ENCODE measurements around the gene NRIP3. TPM values are rescaled to one million over a fixed set of nuclear protein-coding genes. Genes with fewer than 3 reads are reported as not detected.
A peak's percentile ranks its signal among the peaks of the same experiment; 100 is the strongest.

Gene NRIP3
- total and polyA plus RNA-seq, 9 of the 15 experiments (the other 6 are each of a cell fraction or from before 2014, with no cell fraction given): 4.4 to 18.7 (median 11.6) TPM

- TF ChIP-seq FOXA3 (CRISPR knock-in tag; conservative IDR thresholded peaks at IDR 0.05 in 1 of 2, IDR thresholded peaks at IDR 0.05 in 1 of 2) (peak in 1 of 2 experiments; percentile 45; a peak in 1 of 4 replicates), SMARCA4 (IDR thresholded peaks at IDR 0.05) (0 out of 2 replicates have a peak, but pooled peaks have one; percentile 28), COPS2 (conservative IDR thresholded peaks at IDR 0.05) (no peak), ARID4B (CRISPR knock-in tag; IDR thresholded peaks at IDR 0.05) (no peak), E2F4 (CRISPR knock-in tag; IDR thresholded peaks at IDR 0.05; ENCODE audit: low read depth) (no peak), ZBTB1 (CRISPR knock-in tag; IDR thresholded peaks at IDR 0.05; ENCODE audit: borderline replicate concordance, low read depth) (no peak), HMG20A (CRISPR knock-in tag; conservative IDR thresholded peaks at IDR 0.05) (no peak), TCF3 (CRISPR knock-in tag; IDR thresholded peaks at IDR 0.05) (peak; percentile 58; the same call in 1 of the 2 replicates), ZNF445 (CRISPR knock-in tag; IDR thresholded peaks at IDR 0.05; ENCODE audit: low read depth) (no peak), ZNF518B (CRISPR knock-in tag; IDR thresholded peaks at IDR 0.05) (no peak), ZFP30 (CRISPR knock-in tag; IDR thresholded peaks at IDR 0.05; ENCODE audit: borderline replicate concordance) (no peak), TBP (optimal IDR thresholded peaks at IDR 0.05; ENCODE audit: low read depth, low read length) (no peak), POLR3G (IDR thresholded peaks at IDR 0.05; ENCODE audit: extremely low read depth, insufficient read length, insufficient replicate concordance) (no peak)
- TF ChIP-seq, protein P1, sequence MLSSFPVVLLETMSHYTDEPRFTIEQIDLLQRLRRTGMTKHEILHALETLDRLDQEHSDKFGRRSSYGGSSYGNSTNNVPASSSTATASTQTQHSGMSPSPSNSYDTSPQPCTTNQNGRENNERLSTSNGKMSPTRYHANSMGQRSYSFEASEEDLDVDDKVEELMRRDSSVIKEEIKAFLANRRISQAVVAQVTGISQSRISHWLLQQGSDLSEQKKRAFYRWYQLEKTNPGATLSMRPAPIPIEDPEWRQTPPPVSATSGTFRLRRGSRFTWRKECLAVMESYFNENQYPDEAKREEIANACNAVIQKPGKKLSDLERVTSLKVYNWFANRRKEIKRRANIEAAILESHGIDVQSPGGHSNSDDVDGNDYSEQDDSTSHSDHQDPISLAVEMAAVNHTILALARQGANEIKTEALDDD (IDR thresholded peaks at IDR 0.05): peak; percentile 68; the same call in 1 of the 2 replicates
- TF ChIP-seq, protein P2, sequence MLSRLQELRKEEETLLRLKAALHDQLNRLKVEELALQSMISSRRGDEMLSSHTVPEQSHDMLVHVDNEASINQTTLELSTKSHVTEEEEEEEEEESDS (CRISPR knock-in tag; IDR thresholded peaks at IDR 0.05): no peak
- TF ChIP-seq, protein P3, sequence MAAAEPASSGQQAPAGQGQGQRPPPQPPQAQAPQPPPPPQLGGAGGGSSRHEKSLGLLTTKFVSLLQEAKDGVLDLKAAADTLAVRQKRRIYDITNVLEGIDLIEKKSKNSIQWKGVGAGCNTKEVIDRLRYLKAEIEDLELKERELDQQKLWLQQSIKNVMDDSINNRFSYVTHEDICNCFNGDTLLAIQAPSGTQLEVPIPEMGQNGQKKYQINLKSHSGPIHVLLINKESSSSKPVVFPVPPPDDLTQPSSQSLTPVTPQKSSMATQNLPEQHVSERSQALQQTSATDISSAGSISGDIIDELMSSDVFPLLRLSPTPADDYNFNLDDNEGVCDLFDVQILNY (CRISPR knock-in tag; IDR thresholded peaks at IDR 0.05): no peak
These were observed 41.0 kb downstream of the NRIP3 start (continued) for GRCh38 chr11:8962841-8963240.

Measured in K562 (cell line).